Activated naive CD8-positive, alpha-beta T cell treated with anti-CD3 and anti-CD28 coated beads, Interleukin-2, amount 10 ng/mL, durations not matched to agents 7 days and 5 days (primary cell): ENCODE measurements around the gene HES1. TPM values are rescaled to one million over a fixed set of nuclear protein-coding genes. Genes with fewer than 3 reads are reported as not detected.

Experiments
- ATAC-seq: fragments of 150-1000 bp; cut with Tn5 transposase; one replicate; pipeline ENCODE4 v1.10.0; 2021; ENCODE audit warnings: low read depth, moderate library complexity
- POLR2A ChIA-PET: fragments of 350-600 bp; sonication (Branson Sonifier 250); formaldehyde crosslinking; loops from one replicate; lab custom pipeline; 2021; ENCODE audit warnings: antibody characterized with exemption; lab: Charles Lee
- DNase-seq: peaks from one replicate; pipeline ENCODE4 v3.0.0; 2021
- H3K27ac Mint-ChIP-seq: one replicate; pipeline ENCODE4 v1.8.0; 2022; ENCODE audit warnings: mild to moderate bottlenecking, mixed read lengths
- H3K27me3 Mint-ChIP-seq: one replicate; pipeline ENCODE4 v1.8.0; 2022; ENCODE audit warnings: mild to moderate bottlenecking, moderate library complexity, mixed read lengths
- H3K36me3 Mint-ChIP-seq: one replicate; pipeline ENCODE4 v1.8.0; 2021; ENCODE audit warnings: mild to moderate bottlenecking, mixed read lengths
- H3K4me1 Mint-ChIP-seq: one replicate; pipeline ENCODE4 v1.8.0; 2021; ENCODE audit warnings: mixed read lengths
- H3K4me3 Mint-ChIP-seq: one replicate; pipeline ENCODE4 v1.8.0; 2022; ENCODE audit warnings: mild to moderate bottlenecking, moderate library complexity, mixed read lengths
- H3K9me3 Mint-ChIP-seq: one replicate; pipeline ENCODE4 v1.8.0; 2021; ENCODE audit warnings: mixed read lengths
- total RNA-seq, 2 experiments: library from RNA; stranded (reverse); gene quantifications; one replicate each; pipeline ENCODE4 v1.2.3, GENCODE V29; 2021

Gene HES1
- total RNA-seq, 2 experiments from 2014 or later: not detected

DNA sequence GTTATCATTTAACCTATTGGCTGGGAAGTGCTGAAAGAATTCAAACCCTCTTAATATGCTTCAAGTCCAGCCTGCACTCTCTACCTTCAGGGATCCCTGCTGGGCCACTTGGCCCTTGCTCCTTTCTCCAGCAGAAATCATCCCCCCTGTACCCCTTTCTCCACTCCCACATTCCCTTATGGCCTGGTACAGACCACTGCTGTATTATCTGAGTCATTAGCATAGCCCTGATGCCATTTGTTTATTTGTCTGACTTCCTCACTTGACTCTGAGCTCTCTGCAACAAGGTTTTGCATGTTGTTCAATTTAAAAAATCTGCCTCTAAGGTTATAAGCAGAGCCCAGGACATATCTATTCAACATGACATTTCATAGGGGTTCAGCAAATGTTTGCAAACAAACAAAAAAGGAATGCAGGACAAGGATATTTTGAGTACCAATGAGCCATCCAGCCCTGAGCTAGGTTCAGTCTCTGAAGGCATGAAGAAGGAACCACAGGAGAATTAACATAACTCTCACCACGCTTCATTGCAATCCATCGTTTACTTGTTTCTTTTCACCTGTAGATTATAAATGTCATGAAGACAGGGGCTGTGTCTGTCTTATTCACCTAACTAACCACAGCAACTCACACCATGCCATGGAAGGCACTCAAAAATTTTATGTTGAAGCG, 26.6 kb upstream of the HES1 start:
- no peaks in the 10 kb centered on the region for H3K36me3 Mint-ChIP-seq

DNA sequence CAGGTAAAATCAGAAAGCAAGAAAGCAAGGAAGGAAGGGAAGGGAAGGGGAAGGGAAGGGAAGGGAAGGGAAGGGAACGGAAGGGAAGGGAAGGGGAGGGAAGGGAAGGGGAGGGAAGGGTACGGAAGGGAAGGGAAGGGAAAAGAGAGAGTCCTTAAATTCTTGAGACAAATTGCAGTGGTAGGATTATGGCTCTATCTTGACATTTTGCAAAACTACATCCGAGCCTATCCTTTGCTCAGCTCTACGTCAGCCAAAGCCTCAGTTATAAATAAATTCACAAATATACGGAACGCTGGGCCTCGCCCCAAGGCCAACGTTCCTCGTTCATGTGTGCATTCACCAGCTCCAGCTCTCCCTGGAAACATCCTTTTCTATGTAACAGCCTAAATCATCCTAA, 25.5 kb upstream of the HES1 start:
- no peaks in the 10 kb centered on the region for H3K4me1 Mint-ChIP-seq
- H3K9me3 Mint-ChIP-seq: no peaks in the 10 kb centered on the region
- ATAC-seq (no peak), DNase-seq (no peak)
- peaks cover 13% of the 10 kb centered on the region for H3K27me3 Mint-ChIP-seq
- H3K4me3 Mint-ChIP-seq: no peak overlapping the region
- POLR2A ChIA-PET: no interaction called here
- H3K27ac Mint-ChIP-seq: no peak overlapping the region
- no peaks in the 10 kb centered on the region for H3K36me3 Mint-ChIP-seq

More for the DNA sequence above, 26.6 kb upstream of the HES1 start:
- H3K4me1 Mint-ChIP-seq: no peaks in the 10 kb centered on the region
- H3K4me3 Mint-ChIP-seq: no peak overlapping the region
- ATAC-seq: no peak
- no peak overlapping the region for H3K27ac Mint-ChIP-seq
- H3K9me3 Mint-ChIP-seq: no peaks in the 10 kb centered on the region
- POLR2A ChIA-PET: no interaction called here
- H3K27me3 Mint-ChIP-seq: peaks cover 20% of the 10 kb centered on the region
- no peak for DNase-seq

DNA sequence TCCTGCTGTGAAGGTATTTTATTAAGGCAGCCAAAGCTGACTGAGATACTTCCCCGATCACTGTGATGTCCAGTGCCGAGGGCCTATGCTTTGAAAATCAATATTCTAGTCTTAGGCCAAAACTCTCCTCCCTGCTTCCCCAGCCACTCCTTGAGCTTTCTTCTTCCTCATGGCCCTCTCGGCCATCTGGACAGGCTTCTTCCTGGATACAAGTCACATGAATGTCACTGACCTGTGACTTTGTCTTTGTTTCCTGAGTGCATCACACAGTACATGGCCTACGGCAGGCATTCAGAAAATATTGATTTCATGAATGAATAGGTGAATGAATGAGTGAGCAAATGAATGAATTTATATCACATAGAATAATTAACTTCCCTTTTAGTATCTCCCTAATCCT, 24.6 kb upstream of the HES1 start:
- POLR2A ChIA-PET: no interaction called here
- ATAC-seq (no peak), DNase-seq (no peak)
- no peaks in the 10 kb centered on the region for H3K9me3 Mint-ChIP-seq
- no peaks in the 10 kb centered on the region for H3K36me3 Mint-ChIP-seq
- H3K27me3 Mint-ChIP-seq: peaks cover 6% of the 10 kb centered on the region
- H3K4me1 Mint-ChIP-seq: no peaks in the 10 kb centered on the region
- H3K4me3 Mint-ChIP-seq: no peak overlapping the region
- no peak overlapping the region for H3K27ac Mint-ChIP-seq

DNA sequence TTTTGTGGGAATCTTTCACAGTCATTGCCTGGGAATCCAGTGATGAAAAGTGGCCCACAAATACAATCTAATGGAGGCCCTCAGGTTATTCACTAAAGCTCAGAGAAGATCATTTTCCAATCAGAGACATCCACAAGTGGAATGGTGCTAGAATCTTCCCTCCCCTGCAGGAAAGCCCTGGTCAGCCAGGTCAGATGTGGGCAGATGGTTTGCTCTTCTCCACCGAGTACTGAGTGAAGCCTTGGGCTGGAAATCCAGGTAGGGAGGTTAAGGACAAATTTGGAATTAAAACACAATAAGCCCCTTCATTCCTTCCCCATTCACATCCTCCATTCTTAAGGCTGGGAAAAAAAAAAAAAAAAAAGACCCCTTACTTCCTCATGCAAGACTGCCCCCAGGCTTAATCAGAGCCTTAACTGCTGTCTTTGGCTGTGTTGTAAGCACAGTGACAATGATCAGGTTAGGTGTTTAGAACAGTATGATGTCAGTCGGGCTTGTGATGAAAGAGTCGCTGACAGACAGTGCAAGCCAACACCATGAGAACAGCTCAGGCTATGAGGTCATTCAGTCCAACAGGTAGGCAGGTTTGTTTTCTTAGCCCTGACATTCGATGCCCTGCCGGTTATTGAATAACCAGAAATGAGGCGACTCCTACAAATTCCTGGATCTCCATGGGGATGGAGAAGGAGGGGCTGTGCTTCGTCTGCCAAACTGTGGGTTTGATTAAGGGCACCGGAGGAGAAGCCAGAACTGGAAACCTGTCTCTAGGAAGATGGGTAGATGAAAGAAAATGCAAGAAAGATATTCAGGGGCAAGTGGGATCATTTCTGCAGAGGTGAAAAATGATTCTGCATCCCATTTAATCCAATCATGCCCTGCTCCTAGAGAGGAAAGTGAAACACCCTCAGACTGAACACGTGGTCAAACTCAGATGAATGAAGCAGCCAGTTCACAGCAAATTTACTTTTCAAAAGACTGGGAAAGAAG, 23.5 kb upstream of the HES1 start:
- Mint-ChIP-seq H3K4me3 (no peak overlapping the region), H3K36me3 (no peaks in the 10 kb centered on the region), H3K4me1 (no peaks in the 10 kb centered on the region), H3K9me3 (no peaks in the 10 kb centered on the region), H3K27me3 (peaks cover 4% of the 10 kb centered on the region), H3K27ac (no peak overlapping the region)
- DNase-seq (no peak), ATAC-seq (no peak)
- POLR2A ChIA-PET: no interaction called here

DNA sequence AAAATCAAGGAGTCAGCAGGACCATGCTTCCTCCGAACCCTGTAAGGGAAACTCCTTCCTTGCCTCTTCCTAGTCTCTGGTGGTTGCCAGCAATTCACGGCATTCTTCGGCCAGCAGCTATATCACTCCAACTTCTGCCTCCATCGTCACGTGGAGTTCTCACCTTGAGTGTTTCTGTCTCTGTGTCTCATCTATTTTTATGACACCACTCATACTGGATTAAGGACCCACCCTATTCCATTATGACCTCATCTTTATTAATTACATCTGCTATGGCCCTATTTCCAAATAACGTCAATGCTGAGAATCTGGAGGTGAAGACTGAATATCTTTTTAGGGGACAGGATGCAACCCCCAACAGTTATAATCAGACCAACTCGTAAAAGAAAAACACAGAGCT, 21.8 kb upstream of the HES1 start:
- Mint-ChIP-seq H3K9me3 (no peaks in the 10 kb centered on the region), H3K4me1 (no peaks in the 10 kb centered on the region), H3K4me3 (no peak overlapping the region), H3K27ac (no peak overlapping the region), H3K27me3 (peaks cover under 1% of the 10 kb centered on the region), H3K36me3 (no peaks in the 10 kb centered on the region)
- ATAC-seq: no peak
- DNase-seq: no peak
- POLR2A ChIA-PET: no interaction called here

DNA sequence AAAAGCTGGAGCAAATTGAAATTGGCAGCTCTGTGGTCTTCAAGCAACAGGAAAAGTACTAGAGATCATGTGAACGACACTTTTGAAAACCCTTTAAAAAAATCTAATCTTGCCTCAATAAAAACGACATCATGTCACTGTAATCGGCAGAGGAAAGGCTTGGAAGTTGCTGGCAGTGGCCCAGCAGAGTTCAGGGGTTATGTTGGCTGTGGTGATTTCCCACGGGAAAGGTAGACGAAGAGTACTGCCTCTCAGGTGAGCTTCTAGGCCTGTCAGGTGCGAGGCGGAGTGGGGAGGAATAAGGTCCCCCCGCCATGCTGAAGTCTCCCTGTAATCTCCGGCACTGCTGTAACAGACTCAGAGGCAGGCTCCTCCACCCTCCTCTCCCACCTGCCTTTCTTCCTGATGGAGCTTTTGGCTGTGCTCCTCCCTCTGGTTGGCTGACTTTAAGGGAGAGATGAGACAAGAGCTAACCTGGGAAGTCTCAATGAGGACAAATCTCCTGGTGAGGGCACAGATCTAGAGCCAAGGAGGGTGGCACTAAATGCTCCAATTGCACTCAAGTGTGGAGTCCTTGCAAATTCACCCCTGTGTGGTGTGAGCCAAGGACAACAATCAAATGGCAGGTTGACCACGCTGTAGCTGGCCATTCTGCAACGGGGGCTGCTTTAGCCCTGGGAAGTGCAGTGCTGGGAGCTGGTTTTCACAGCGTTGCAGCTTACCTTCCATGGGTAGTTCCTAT, 18.7 kb upstream of the HES1 start:
- DNase-seq (no peak), ATAC-seq (no peak)
- Mint-ChIP-seq H3K27me3 (peaks cover 19% of the 10 kb centered on the region), H3K9me3 (no peaks in the 10 kb centered on the region), H3K4me1 (no peaks in the 10 kb centered on the region), H3K4me3 (no peak overlapping the region), H3K36me3 (no peaks in the 10 kb centered on the region), H3K27ac (no peak overlapping the region)
- POLR2A ChIA-PET: no interaction called here

DNA sequence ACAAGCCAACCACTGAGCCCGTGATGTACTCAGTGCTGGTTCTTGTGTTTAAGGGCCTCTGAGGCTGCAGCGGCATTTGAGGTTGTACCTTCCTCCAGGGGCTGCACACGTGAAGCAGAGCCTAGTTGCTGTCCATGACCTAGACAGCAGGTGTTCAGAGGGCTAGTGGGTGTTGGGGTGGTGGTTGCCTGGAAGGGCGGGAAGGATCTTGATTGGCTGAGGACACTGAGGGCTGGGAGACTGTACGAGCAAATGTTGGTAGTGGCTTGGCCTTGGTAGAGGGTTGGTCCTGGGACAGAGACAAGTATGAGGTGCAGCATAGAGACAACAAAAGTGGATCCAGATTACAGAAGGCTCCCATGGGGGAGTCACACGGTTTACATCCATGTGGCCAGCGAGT, 17.0 kb upstream of the HES1 start:
- ATAC-seq (no peak), DNase-seq (no peak)
- Mint-ChIP-seq H3K27ac (no peak overlapping the region), H3K9me3 (no peaks in the 10 kb centered on the region), H3K27me3 (peaks cover 25% of the 10 kb centered on the region), H3K4me1 (no peaks in the 10 kb centered on the region), H3K36me3 (no peaks in the 10 kb centered on the region), H3K4me3 (no peak overlapping the region)
- POLR2A ChIA-PET: no interaction called here

DNA sequence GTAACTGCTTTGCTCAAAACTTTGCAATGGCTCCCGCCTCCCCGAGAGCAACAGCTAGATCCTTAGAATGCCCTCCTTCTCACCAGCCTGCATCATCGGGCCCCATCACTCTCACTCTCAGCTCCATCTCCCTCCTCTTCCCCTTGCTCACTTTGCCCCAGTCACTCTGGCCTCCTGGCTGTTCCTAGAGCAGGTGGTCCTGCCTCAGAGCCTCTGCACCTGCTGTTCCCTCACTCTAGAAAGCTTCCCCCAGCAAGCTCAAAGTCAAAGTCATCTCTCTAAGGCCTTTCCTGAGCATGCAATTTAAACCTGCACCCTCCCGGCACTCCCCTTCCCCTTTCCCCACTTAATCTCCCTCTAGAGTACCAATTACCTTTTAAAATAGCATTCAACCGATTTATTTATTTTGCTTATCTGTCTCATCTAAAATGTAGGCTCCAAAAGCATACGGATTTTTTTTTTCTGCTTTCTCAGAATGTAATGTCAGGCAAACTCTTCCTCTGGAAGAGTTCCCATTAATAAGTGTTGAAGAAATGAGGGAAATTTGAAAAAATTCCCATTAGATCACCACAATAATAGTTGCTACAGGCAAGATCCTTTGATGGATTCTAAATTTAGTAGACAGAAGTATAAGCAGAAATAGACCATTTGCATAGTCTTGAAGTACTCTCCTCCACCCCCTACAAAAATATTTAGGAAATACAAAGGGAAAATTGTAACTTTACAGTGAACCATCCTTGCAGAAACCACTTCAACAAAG, 15.9 kb upstream of the HES1 start:
- Mint-ChIP-seq H3K9me3 (no peaks in the 10 kb centered on the region), H3K4me3 (no peak overlapping the region), H3K27me3 (peaks cover 25% of the 10 kb centered on the region), H3K4me1 (no peaks in the 10 kb centered on the region), H3K27ac (no peak overlapping the region), H3K36me3 (no peaks in the 10 kb centered on the region)
- DNase-seq (no peak), ATAC-seq (no peak)
- POLR2A ChIA-PET: no interaction called here

DNA sequence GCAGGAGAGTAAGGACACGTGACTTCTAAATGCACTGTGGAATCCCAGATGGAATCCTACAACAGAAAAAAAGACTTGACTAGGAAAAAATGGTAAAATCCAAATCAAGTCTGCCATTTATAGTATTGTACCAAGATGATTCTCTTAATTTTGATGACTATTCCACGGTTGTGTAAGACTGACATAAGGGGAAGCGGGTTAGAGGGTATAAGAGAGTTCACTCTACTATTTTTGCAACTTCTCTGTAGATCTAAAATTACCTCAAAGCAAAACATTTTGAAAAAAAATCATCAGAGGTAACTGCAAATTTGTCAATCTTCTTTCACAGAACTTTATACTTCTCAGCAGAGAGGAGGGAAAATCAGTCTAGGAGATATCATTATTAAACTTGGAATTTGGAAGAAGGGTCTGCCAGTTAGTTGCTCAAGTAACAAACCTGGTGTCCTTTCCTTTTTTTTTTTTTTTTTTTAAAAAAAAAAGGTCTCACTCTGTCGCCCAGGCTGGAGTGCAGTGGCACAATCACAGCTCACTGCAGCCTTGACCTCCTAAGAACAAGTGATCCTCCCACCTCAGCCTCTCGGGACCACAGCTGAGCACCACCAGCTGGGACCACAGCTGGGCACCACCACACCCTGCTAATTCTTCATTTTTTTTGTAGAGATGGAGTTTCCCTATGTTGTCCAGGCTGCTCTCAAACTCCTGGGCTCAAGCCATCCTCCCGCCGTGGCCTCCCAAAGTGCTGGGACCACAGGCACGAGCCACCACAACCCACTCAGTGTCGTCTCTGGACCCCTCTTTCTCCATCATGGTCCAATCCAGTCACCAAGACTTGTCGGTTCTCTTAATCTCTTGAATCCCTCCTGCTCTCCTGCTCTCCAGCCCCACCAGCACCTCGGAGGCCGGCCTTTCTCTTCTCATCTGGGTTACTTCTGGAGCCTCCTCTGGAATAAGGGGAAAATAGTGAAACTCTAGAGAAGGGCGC, 14.9 kb upstream of the HES1 start:
- DNase-seq: no peak
- Mint-ChIP-seq H3K27me3 (peaks cover 25% of the 10 kb centered on the region), H3K36me3 (no peaks in the 10 kb centered on the region), H3K4me1 (no peaks in the 10 kb centered on the region), H3K9me3 (no peaks in the 10 kb centered on the region), H3K27ac (no peak overlapping the region), H3K4me3 (no peak overlapping the region)
- ATAC-seq: no peak
- POLR2A ChIA-PET: no interaction called here

DNA sequence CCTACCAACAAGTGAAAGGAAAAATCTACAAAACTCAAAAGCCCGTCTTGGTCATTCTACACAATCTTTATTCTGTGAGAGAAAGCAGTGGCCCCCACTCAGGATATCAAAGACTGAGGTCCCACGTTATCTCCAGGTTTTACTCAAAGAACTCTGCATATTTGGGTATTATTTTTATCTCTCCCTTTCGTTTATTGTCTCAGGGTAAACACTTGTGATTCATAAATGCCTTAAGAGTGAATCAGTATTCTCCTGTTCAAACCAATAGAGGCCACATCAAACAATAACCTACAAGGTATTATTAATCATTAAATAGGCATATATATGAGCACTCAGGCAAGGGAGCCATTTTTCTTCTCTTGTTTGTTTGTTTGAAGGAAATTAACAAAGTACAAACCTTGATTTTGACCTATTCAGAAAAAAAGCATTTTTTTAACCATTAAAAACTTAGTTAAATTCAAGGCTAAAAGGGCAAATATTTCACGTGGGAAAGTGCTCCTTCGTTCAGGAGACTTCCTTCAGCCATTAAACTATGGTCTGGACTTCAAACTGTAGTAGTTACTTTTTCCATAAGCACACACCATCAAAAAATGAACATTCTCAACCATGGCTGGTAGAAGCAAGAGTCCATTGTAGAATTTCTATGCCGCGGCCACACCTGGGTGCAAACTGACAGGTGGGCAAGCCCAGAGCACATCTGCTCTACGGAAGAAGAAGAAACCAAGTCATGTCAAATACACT, 13.9 kb upstream of the HES1 start:
- DNase-seq (no peak), ATAC-seq (no peak)
- H3K27ac Mint-ChIP-seq: no peak overlapping the region
- no peaks in the 10 kb centered on the region for H3K4me1 Mint-ChIP-seq
- no peaks in the 10 kb centered on the region for H3K36me3 Mint-ChIP-seq
- H3K4me3 Mint-ChIP-seq: no peak overlapping the region
- peaks cover 29% of the 10 kb centered on the region for H3K27me3 Mint-ChIP-seq
- POLR2A ChIA-PET: no interaction called here
- H3K9me3 Mint-ChIP-seq: no peaks in the 10 kb centered on the region

DNA sequence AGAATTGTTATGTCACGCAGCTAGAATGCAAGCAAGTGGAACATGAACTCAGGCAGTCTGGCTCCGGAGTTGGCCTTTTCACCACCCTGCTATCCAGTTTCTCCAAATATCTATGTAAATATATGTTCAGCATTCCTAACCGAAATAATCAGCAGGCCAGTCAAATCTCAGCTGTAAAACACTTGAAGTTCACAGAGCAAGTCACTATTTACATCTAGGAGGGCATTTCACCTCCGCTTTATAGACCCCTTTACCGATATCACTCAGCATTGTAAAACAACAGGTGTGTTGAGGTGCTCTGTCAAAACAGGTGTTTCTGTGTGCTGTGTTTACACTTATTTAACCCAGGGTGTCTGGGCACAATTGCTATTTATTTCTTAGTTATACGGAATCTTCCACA, 12.2 kb upstream of the HES1 start:
- Mint-ChIP-seq H3K27me3 (peaks cover 42% of the 10 kb centered on the region), H3K4me1 (no peaks in the 10 kb centered on the region), H3K9me3 (no peaks in the 10 kb centered on the region), H3K27ac (no peak overlapping the region), H3K36me3 (no peaks in the 10 kb centered on the region), H3K4me3 (no peak overlapping the region)
- DNase-seq: no peak
- ATAC-seq: no peak
- POLR2A ChIA-PET: no interaction called here

DNA sequence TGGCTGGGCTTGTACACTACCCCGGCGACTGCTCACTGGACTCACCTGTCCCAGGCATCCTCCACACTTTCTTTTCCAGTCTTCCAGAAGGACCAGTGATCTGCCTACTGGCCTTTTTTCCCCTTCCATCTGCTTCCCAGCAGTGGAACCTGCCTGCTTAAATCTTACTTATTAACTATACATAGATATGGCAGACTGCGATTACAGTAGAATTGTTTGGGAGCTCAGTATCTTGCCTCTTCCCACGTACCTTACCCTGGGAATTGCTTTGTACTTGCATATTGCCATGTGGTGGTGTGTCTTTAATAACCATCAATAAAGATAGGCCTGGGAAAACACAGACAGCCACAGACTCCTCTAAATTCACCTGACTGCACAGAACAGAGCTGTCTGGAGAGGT, 11.8 kb upstream of the HES1 start:
- POLR2A ChIA-PET: no interaction called here
- Mint-ChIP-seq H3K4me1 (no peaks in the 10 kb centered on the region), H3K36me3 (no peaks in the 10 kb centered on the region), H3K27me3 (peaks cover 41% of the 10 kb centered on the region), H3K27ac (no peak overlapping the region), H3K4me3 (no peak overlapping the region), H3K9me3 (no peaks in the 10 kb centered on the region)
- no peak for ATAC-seq
- DNase-seq: no peak
